Eye (tissue), 1 donor: Measurements from ENCODE around the gene GP2.
"Not testable (repeated sequence)": the region's sequence is repeated elsewhere in the genome, so short reads cannot be mapped to it uniquely, and the experiment has no call there.

Experiments used
- DNase-seq: peaks from one replicate; pipeline ENCODE4 v3.0.0-alpha.2; 2015

Gene GP2

GRCh38 chr16:20323591-20324117 is 3.7 kb downstream of the GP2 start:
- no peak for DNase-seq

GRCh38 chr16:20322696-20323095 is 4.6 kb downstream of the GP2 start:
- no peak for DNase-seq

- DNase-seq: no peak
Observed at GRCh38 chr16:20321671-20322070, 5.6 kb downstream of the GP2 start.

GRCh38 chr16:20321051-20321450 is 6.3 kb downstream of the GP2 start:
- DNase-seq: not testable (repeated sequence)

- DNase-seq: no peak
Observed at GRCh38 chr16:20320592-20320991, 6.7 kb downstream of the GP2 start.

- DNase-seq: no peak
Observed at GRCh38 chr16:20320178-20320577, 7.1 kb downstream of the GP2 start.

- no peak for DNase-seq
Observed at GRCh38 chr16:20319406-20319805, 7.9 kb downstream of the GP2 start.

GRCh38 chr16:20318437-20318836 is 8.9 kb downstream of the GP2 start:
- no peak for DNase-seq

- DNase-seq: no peak
Observed at GRCh38 chr16:20318006-20318405, 9.3 kb downstream of the GP2 start.

GRCh38 chr16:20317117-20317516 is 10.2 kb downstream of the GP2 start:
- no peak for DNase-seq

- DNase-seq: no peak
Observed at GRCh38 chr16:20316715-20317114, 10.6 kb downstream of the GP2 start.

- no peak for DNase-seq
Observed at GRCh38 chr16:20315764-20316163, 11.5 kb downstream of the GP2 start.

- no peak for DNase-seq
Observed at GRCh38 chr16:20314575-20314974, 12.7 kb downstream of the GP2 start.

- DNase-seq: no peak
Observed at GRCh38 chr16:20313741-20314140, 13.6 kb downstream of the GP2 start.

- DNase-seq: not testable (repeated sequence)
Observed at GRCh38 chr16:20312536-20313095, 14.7 kb downstream of the GP2 start.

- no peak for DNase-seq
Observed at GRCh38 chr16:20311548-20311947, 15.8 kb downstream of the GP2 start.

GRCh38 chr16:20310421-20311395 is 16.6 kb downstream of the GP2 start:
- no peak for DNase-seq

- DNase-seq: no peak
Observed at GRCh38 chr16:20309786-20310185, 17.5 kb downstream of the GP2 start.

GRCh38 chr16:20308801-20309590 is 18.3 kb downstream of the GP2 start:
- no peak for DNase-seq

GRCh38 chr16:20308266-20308665 is 19.0 kb downstream of the GP2 start:
- DNase-seq: no peak

GRCh38 chr16:20307791-20308190 is 19.5 kb downstream of the GP2 start:
- no peak for DNase-seq

GRCh38 chr16:20307240-20307671 is 20.1 kb downstream of the GP2 start:
- DNase-seq: no peak

GRCh38 chr16:20306401-20306800 is 20.9 kb downstream of the GP2 start:
- DNase-seq: no peak
